Mesendoderm (in vitro differentiated cells): Measurements from ENCODE around the gene OR9I1.

Experiments
- DNase-seq: peaks from one replicate; pipeline ENCODE4 v3.0.0; 2013
- H2AK5ac ChIP-seq: 2 replicates; pipeline ENCODE4 v1.6.1; 2013; ENCODE audit warnings: low read length, inconsistent platforms
- H2BK120ac ChIP-seq: 2 replicates; pipeline ENCODE4 v1.6.1; 2013; ENCODE audit warnings: low read depth, mild to moderate bottlenecking, low read length, moderate library complexity, mixed read lengths
- H2BK15ac ChIP-seq: replicated peaks from 2 replicates; pipeline ENCODE4 v1.6.1; 2013; ENCODE audit warnings: low read depth, mild to moderate bottlenecking, moderate library complexity
- H2BK5ac ChIP-seq: 2 replicates; pipeline ENCODE4 v1.6.1; 2013; ENCODE audit warnings: low read length, inconsistent platforms
- H3K18ac ChIP-seq: 2 replicates; pipeline ENCODE4 v1.6.1; 2013; ENCODE audit warnings: mild to moderate bottlenecking, low read length, mixed read lengths
- H3K23ac ChIP-seq: one replicate; pipeline ENCODE4 v1.6.1; 2013; ENCODE audit warnings: low read length
- H3K27ac ChIP-seq: 2 replicates; pipeline ENCODE4 v1.5.1; 2013; ENCODE audit warnings: low read depth, mild to moderate bottlenecking, inconsistent platforms, low read length, moderate library complexity
- H3K27me3 ChIP-seq: 2 replicates; pipeline ENCODE4 v1.6.1; 2013; ENCODE audit warnings: low read length, control low read depth, mild to moderate bottlenecking, inconsistent platforms; ENCODE audit not compliant: insufficient read depth, poor library complexity
- H3K36me3 ChIP-seq: 2 replicates; pipeline ENCODE4 v1.6.1; 2013; ENCODE audit warnings: low read length, inconsistent platforms; ENCODE audit not compliant: control insufficient read depth, insufficient read depth
- H3K4ac ChIP-seq: one replicate; pipeline ENCODE4 v1.6.1; 2013; ENCODE audit warnings: low read depth, mild to moderate bottlenecking, low read length, moderate library complexity
- H3K4me1 ChIP-seq: 2 replicates; pipeline ENCODE4 v1.6.1; 2013; ENCODE audit warnings: low read depth, low read length, inconsistent platforms; ENCODE audit not compliant: control insufficient read depth
- H3K4me2 ChIP-seq: 2 replicates; pipeline ENCODE4 v1.6.1; 2013; ENCODE audit warnings: low read length
- H3K4me3 ChIP-seq: 2 replicates; pipeline ENCODE4 v1.5.1; 2013; ENCODE audit warnings: mild to moderate bottlenecking, low read length
- H3K56ac ChIP-seq: one replicate; pipeline ENCODE4 v1.6.1; 2013; ENCODE audit warnings: low read length
- H3K79me1 ChIP-seq: 2 replicates; pipeline ENCODE4 v1.6.1; 2013; ENCODE audit warnings: low read length, inconsistent platforms
- H3K79me2 ChIP-seq: 2 replicates; pipeline ENCODE4 v1.6.1; 2013; ENCODE audit warnings: mild to moderate bottlenecking, low read length; ENCODE audit not compliant: control insufficient read depth, insufficient read depth
- H3K9ac ChIP-seq: 2 replicates; pipeline ENCODE4 v1.6.1; 2013; ENCODE audit warnings: low read length, inconsistent platforms
- H4K5ac ChIP-seq: one replicate; pipeline ENCODE4 v1.6.1; 2013; ENCODE audit warnings: low read length
- H4K8ac ChIP-seq: one replicate; pipeline ENCODE4 v1.6.1; 2013; ENCODE audit warnings: low read depth, mild to moderate bottlenecking, control low read depth, low read length, moderate library complexity
- WGBS: extraction: QIAGEN DNeasy Blood & Tissue Kit; methylation state at CpG from one replicate; pipeline ENCODE4 v1.1.7; 2013; ENCODE audit warnings: low lambda C conversion rate, missing lambda C conversion rate; ENCODE audit not compliant: insufficient coverage; ENCODE audit errors: extremely low coverage; 5-methylcytosine and 5-hydroxymethylcytosine counted together

Gene OR9I1

GRCh38 chr11:58135171-58135570 lies 9.8 kb upstream of the OR9I1 start:
- no peak overlapping the region for H2BK15ac ChIP-seq
- no peaks in the 10 kb centered on the region for H3K4me1 ChIP-seq
- H4K8ac ChIP-seq = no peak overlapping the region
- H3K79me1 ChIP-seq = no peaks in the 10 kb centered on the region
- H3K79me2 ChIP-seq = no peaks in the 10 kb centered on the region
- no peak overlapping the region for H3K23ac ChIP-seq
- no peaks in the 10 kb centered on the region for H3K27me3 ChIP-seq
- H2BK5ac ChIP-seq = no peak overlapping the region
- no peak overlapping the region for H3K27ac ChIP-seq
- no peak overlapping the region for H3K18ac ChIP-seq
- no peak for DNase-seq
- no peak overlapping the region for H3K4me2 ChIP-seq
- no peak overlapping the region for H3K56ac ChIP-seq
- no peaks in the 10 kb centered on the region for H3K36me3 ChIP-seq
- no peak overlapping the region for H3K4ac ChIP-seq
- H4K5ac ChIP-seq = no peak overlapping the region
- H2BK120ac ChIP-seq = no peak overlapping the region
- WGBS = no CpG with 5 or more reads among the region's 1 CpG
- H3K4me3 ChIP-seq = no peak overlapping the region
- H2AK5ac ChIP-seq = no peak overlapping the region
- no peak overlapping the region for H3K9ac ChIP-seq

- Histone ChIP-seq H4K8ac (no peak overlapping the region), H3K4me2 (no peak overlapping the region), H2AK5ac (no peak overlapping the region), H2BK5ac (no peak overlapping the region), H3K79me2 (no peaks in the 10 kb centered on the region), H3K79me1 (no peaks in the 10 kb centered on the region), H3K4me1 (no peaks in the 10 kb centered on the region), H2BK120ac (no peak overlapping the region), H2BK15ac (no peak overlapping the region), H3K27ac (no peak overlapping the region), H3K36me3 (no peaks in the 10 kb centered on the region), H3K4ac (no peak overlapping the region), H3K18ac (no peak overlapping the region), H3K9ac (no peak overlapping the region), H3K23ac (no peak overlapping the region), H3K4me3 (no peak overlapping the region), H3K27me3 (no peaks in the 10 kb centered on the region), H4K5ac (no peak overlapping the region), H3K56ac (no peak overlapping the region)
- no CpG with 5 or more reads among the region's 1 CpG for WGBS
- DNase-seq = peak; percentile 35
Observed at GRCh38 chr11:58134151-58134550, 8.8 kb upstream of the OR9I1 start.

GRCh38 chr11:58133309-58134076 lies 8.2 kb upstream of the OR9I1 start:
- no peak overlapping the region for H3K27ac ChIP-seq
- H3K4me1 ChIP-seq = no peaks in the 10 kb centered on the region
- no peaks in the 10 kb centered on the region for H3K36me3 ChIP-seq
- H3K27me3 ChIP-seq = no peaks in the 10 kb centered on the region
- H3K79me1 ChIP-seq = no peaks in the 10 kb centered on the region
- no peak overlapping the region for H3K4ac ChIP-seq
- H2BK15ac ChIP-seq = no peak overlapping the region
- H2BK5ac ChIP-seq = no peak overlapping the region
- no peak overlapping the region for H3K9ac ChIP-seq
- no peak overlapping the region for H3K4me3 ChIP-seq
- no peak overlapping the region for H2BK120ac ChIP-seq
- no peak overlapping the region for H3K18ac ChIP-seq
- WGBS = no CpG with 5 or more reads among the region's 7 CpGs
- H2AK5ac ChIP-seq = no peak overlapping the region
- no peak overlapping the region for H4K5ac ChIP-seq
- no peak overlapping the region for H3K23ac ChIP-seq
- peak; percentile 67 for DNase-seq
- no peak overlapping the region for H3K56ac ChIP-seq
- no peak overlapping the region for H4K8ac ChIP-seq
- H3K4me2 ChIP-seq = no peak overlapping the region
- H3K79me2 ChIP-seq = no peaks in the 10 kb centered on the region

GRCh38 chr11:58127350-58127749 lies 2.0 kb upstream of the OR9I1 start:
- Histone ChIP-seq H3K4me3 (no peak overlapping the region), H2BK120ac (no peak overlapping the region), H3K4me1 (no peaks in the 10 kb centered on the region), H3K79me1 (no peaks in the 10 kb centered on the region), H4K5ac (no peak overlapping the region), H3K4ac (no peak overlapping the region), H2BK5ac (no peak overlapping the region), H3K36me3 (no peaks in the 10 kb centered on the region), H3K56ac (no peak overlapping the region), H4K8ac (no peak overlapping the region), H3K18ac (no peak overlapping the region), H3K4me2 (no peak overlapping the region), H3K9ac (no peak overlapping the region), H3K23ac (no peak overlapping the region), H3K27ac (no peak overlapping the region), H2AK5ac (no peak overlapping the region), H3K27me3 (no peaks in the 10 kb centered on the region), H3K79me2 (no peaks in the 10 kb centered on the region), H2BK15ac (no peak overlapping the region)
- peak; percentile 73 for DNase-seq

- Histone ChIP-seq H3K56ac (no peak overlapping the region), H3K79me2 (no peaks in the 10 kb centered on the region), H3K4me2 (no peak overlapping the region), H3K18ac (no peak overlapping the region), H3K4me1 (no peaks in the 10 kb centered on the region), H3K36me3 (no peaks in the 10 kb centered on the region), H3K4ac (no peak overlapping the region), H4K8ac (no peak overlapping the region), H3K9ac (no peak overlapping the region), H2AK5ac (no peak overlapping the region), H2BK120ac (no peak overlapping the region), H3K27ac (no peak overlapping the region), H3K23ac (no peak overlapping the region), H4K5ac (no peak overlapping the region), H3K79me1 (no peaks in the 10 kb centered on the region), H2BK5ac (no peak overlapping the region), H3K4me3 (no peak overlapping the region), H2BK15ac (no peak overlapping the region), H3K27me3 (no peaks in the 10 kb centered on the region)
- no peak for DNase-seq
- WGBS = no CpG with 5 or more reads among the region's 1 CpG
Observed at GRCh38 chr11:58121096-58121495, 4.2 kb downstream of the OR9I1 start.

- Histone ChIP-seq H3K79me1 (no peaks in the 10 kb centered on the region), H2BK120ac (no peak overlapping the region), H3K56ac (no peak overlapping the region), H4K5ac (no peak overlapping the region), H2BK15ac (no peak overlapping the region), H3K9ac (no peak overlapping the region), H3K4me2 (no peak overlapping the region), H3K27ac (no peak overlapping the region), H4K8ac (no peak overlapping the region), H3K23ac (no peak overlapping the region), H3K18ac (no peak overlapping the region), H2BK5ac (no peak overlapping the region), H3K4me1 (no peaks in the 10 kb centered on the region), H3K4ac (no peak overlapping the region), H2AK5ac (no peak overlapping the region), H3K27me3 (no peaks in the 10 kb centered on the region), H3K79me2 (no peaks in the 10 kb centered on the region), H3K4me3 (no peak overlapping the region), H3K36me3 (no peaks in the 10 kb centered on the region)
- WGBS = no CpG with 5 or more reads among the region's 2 CpGs
- DNase-seq = no peak
Observed at GRCh38 chr11:58097437-58097836, 27.9 kb downstream of the OR9I1 start.
